ENCODE results near the gene BFSP1. TPM values are rescaled to one million over a fixed set of nuclear protein-coding genes. Genes with fewer than 3 reads are reported as not detected.

BFSP1 gene
- total and polyA plus RNA-seq, 2 donors (not counting 3 experiments of a cell fraction or from before 2014, with no cell fraction given), result 3.1 to 5.2 TPM

GRCh38 chr20:17515053-17515452 lies 16.1 kb downstream of the BFSP1 start:
- no peak overlapping the region for H3K27ac ChIP-seq (ENCODE audit: insufficient read depth, low read depth, low read length)
- CTCF ChIA-PET, result interaction anchor here (1.2 kb wide), 1 partner anchor 424 kb away, joined by 3 read pairs; no protein-coding TSS in a partner anchor
- H3K9me3 ChIP-seq (replicated peaks; ENCODE audit: control insufficient read depth, insufficient read depth, low read length), result no peaks in the 10 kb centered on the region
- no peaks in the 10 kb centered on the region for H4K20me1 ChIP-seq (replicated peaks; ENCODE audit: control insufficient read depth, extremely low read depth, insufficient read depth, low read length)
- peaks cover 7% of the 10 kb centered on the region for H3K4me1 ChIP-seq (ENCODE audit: control insufficient read depth, extremely low read depth, insufficient read depth, low read length)
- H3K9ac ChIP-seq (replicated peaks; ENCODE audit: extremely low read depth, insufficient read depth, low read length), result no peak overlapping the region
- no peak for DNase-seq (ENCODE audit: low read depth, low spot score)
- intact Hi-C loops (cut with micrococcal nuclease), result no loop called here
- no peak overlapping the region for H3K4me2 ChIP-seq (ENCODE audit: insufficient read depth, low read length)
- BruUV-seq (replicated peaks), result no TSS peak
- H3K36me3 ChIP-seq (ENCODE audit: control insufficient read depth in 2 of 2, extremely low read depth in 1 of 2, insufficient read depth in 2 of 2, low read length in 2 of 2), result no peaks in the 10 kb centered on the region
- no peaks in the 10 kb centered on the region for H3K27me3 ChIP-seq (ENCODE audit: control insufficient read depth in 2 of 2, insufficient read depth in 2 of 2, low read length in 2 of 2)
- no peaks in the 10 kb centered on the region for H3K79me2 ChIP-seq (ENCODE audit: control insufficient read depth, insufficient read depth, low read length)
- no peak overlapping the region for H2AFZ ChIP-seq (ENCODE audit: low read depth, low read length)
- dilution Hi-C loops (cut with MboI; ENCODE audit: extremely low pct_ligation_motif_present, low sequenced_read_pairs), result no loop called here
- FAIRE-seq, result no peak
- TF ChIP-seq POLR2A (IDR thresholded peaks at IDR 0.05; ENCODE audit: low read depth, low read length) (no peak), FOS (IDR thresholded peaks at IDR 0.05; ENCODE audit: borderline replicate concordance, insufficient read depth, low read length) (no peak)
- no peak overlapping the region for H3K4me3 ChIP-seq (replicated peaks in 1 of 3; ENCODE audit: insufficient read depth in 1 of 3, low read depth in 1 of 3, low read length in 3 of 3)
- POLR2A ChIA-PET, result no interaction called here
- no peaks in the 10 kb centered on the region for H3K9me1 ChIP-seq (replicated peaks; ENCODE audit: control insufficient read depth, extremely low read depth, insufficient read depth, low read length)

GRCh38 chr20:17513939-17514338 lies 17.2 kb downstream of the BFSP1 start:
- no peak for DNase-seq (ENCODE audit: low read depth, low spot score)
- TF ChIP-seq MYC (IDR thresholded peaks at IDR 0.05; ENCODE audit: low read depth, low read length) (no peak), EZH2 (IDR thresholded peaks at IDR 0.05; ENCODE audit: borderline replicate concordance, low read depth, low read length, severe bottlenecking) (no peak), JUN (IDR thresholded peaks at IDR 0.05; ENCODE audit: borderline replicate concordance, insufficient read depth, insufficient read length, low read depth) (no peak), FOS (IDR thresholded peaks at IDR 0.05; ENCODE audit: borderline replicate concordance, insufficient read depth, low read length) (no peak), POLR2A (IDR thresholded peaks at IDR 0.05; ENCODE audit: low read depth, low read length) (no peak), POLR2AphosphoS5 (IDR thresholded peaks at IDR 0.05; ENCODE audit: insufficient read depth, low read depth, low read length) (no peak), GATA2 (IDR thresholded peaks at IDR 0.05; ENCODE audit: insufficient read depth, insufficient read length, low read depth, low read length) (no peak)
- TF ChIP-seq, protein P1, sequence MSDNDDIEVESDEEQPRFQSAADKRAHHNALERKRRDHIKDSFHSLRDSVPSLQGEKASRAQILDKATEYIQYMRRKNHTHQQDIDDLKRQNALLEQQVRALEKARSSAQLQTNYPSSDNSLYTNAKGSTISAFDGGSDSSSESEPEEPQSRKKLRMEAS (IDR thresholded peaks at IDR 0.05; ENCODE audit: insufficient read depth, insufficient read length), result no peak
- TF ChIP-seq, protein P2, sequence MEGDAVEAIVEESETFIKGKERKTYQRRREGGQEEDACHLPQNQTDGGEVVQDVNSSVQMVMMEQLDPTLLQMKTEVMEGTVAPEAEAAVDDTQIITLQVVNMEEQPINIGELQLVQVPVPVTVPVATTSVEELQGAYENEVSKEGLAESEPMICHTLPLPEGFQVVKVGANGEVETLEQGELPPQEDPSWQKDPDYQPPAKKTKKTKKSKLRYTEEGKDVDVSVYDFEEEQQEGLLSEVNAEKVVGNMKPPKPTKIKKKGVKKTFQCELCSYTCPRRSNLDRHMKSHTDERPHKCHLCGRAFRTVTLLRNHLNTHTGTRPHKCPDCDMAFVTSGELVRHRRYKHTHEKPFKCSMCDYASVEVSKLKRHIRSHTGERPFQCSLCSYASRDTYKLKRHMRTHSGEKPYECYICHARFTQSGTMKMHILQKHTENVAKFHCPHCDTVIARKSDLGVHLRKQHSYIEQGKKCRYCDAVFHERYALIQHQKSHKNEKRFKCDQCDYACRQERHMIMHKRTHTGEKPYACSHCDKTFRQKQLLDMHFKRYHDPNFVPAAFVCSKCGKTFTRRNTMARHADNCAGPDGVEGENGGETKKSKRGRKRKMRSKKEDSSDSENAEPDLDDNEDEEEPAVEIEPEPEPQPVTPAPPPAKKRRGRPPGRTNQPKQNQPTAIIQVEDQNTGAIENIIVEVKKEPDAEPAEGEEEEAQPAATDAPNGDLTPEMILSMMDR (IDR thresholded peaks at IDR 0.05; ENCODE audit: extremely low read depth in 1 of 2, insufficient read depth in 1 of 2, low read depth in 1 of 2, low read length in 2 of 2), result no peak
- H4K20me1 ChIP-seq (replicated peaks; ENCODE audit: control insufficient read depth, extremely low read depth, insufficient read depth, low read length), result no peaks in the 10 kb centered on the region
- no peak overlapping the region for H3K4me3 ChIP-seq (replicated peaks in 1 of 3; ENCODE audit: insufficient read depth in 1 of 3, low read depth in 1 of 3, low read length in 3 of 3)
- dilution Hi-C loops (cut with MboI; ENCODE audit: extremely low pct_ligation_motif_present, low sequenced_read_pairs) (no loop called here), intact Hi-C loops (cut with micrococcal nuclease) (no loop called here)
- H3K4me2 ChIP-seq (ENCODE audit: insufficient read depth, low read length), result no peak overlapping the region
- H3K9ac ChIP-seq (replicated peaks; ENCODE audit: extremely low read depth, insufficient read depth, low read length), result no peak overlapping the region
- no peaks in the 10 kb centered on the region for H3K79me2 ChIP-seq (ENCODE audit: control insufficient read depth, insufficient read depth, low read length)
- H3K27ac ChIP-seq (ENCODE audit: insufficient read depth, low read depth, low read length), result no peak overlapping the region
- ChIA-PET POLR2A (interaction anchor here (0.5 kb wide), 1 partner anchor 94 kb away, joined by 3 read pairs; no protein-coding TSS in a partner anchor), CTCF (interaction anchor here (0.8 to 2.5 kb wide), 7 partner anchors 9 to 444 kb away, joined by 3 to 17 read pairs (median 3); partner anchors contain the start of gene BFSP1)
- no peaks in the 10 kb centered on the region for H3K9me1 ChIP-seq (replicated peaks; ENCODE audit: control insufficient read depth, extremely low read depth, insufficient read depth, low read length)
- no peaks in the 10 kb centered on the region for H3K9me3 ChIP-seq (replicated peaks; ENCODE audit: control insufficient read depth, insufficient read depth, low read length)
- H2AFZ ChIP-seq (ENCODE audit: low read depth, low read length), result no peak overlapping the region
- no peak for FAIRE-seq
- H3K27me3 ChIP-seq (ENCODE audit: control insufficient read depth in 2 of 2, insufficient read depth in 2 of 2, low read length in 2 of 2), result no peaks in the 10 kb centered on the region
- H3K4me1 ChIP-seq (ENCODE audit: control insufficient read depth, extremely low read depth, insufficient read depth, low read length), result no peaks in the 10 kb centered on the region
- no TSS peak for BruUV-seq (replicated peaks)
- no peaks in the 10 kb centered on the region for H3K36me3 ChIP-seq (ENCODE audit: control insufficient read depth in 2 of 2, extremely low read depth in 1 of 2, insufficient read depth in 2 of 2, low read length in 2 of 2)

All from endothelial cell of umbilical vein (primary cell).